CD4-positive, alpha-beta T cell (primary cell): ENCODE measurements around the gene APOBEC3F. TPM values are rescaled to one million over a fixed set of nuclear protein-coding genes. Genes with fewer than 3 reads are reported as not detected.

Experiments used
- ATAC-seq: fragments of 200-7000 bp; cut with Tn5 transposase; one replicate; pipeline ENCODE4 v1.10.0; 2022; ENCODE audit warnings: mild to moderate bottlenecking; ENCODE audit not compliant: poor library complexity
- CTCF ChIA-PET: fragments of 350-600 bp; sonication (Branson Sonifier 250); formaldehyde crosslinking; loops from one replicate; lab custom pipeline; 2021; ENCODE audit warnings: antibody characterized with exemption, inconsistent platforms; lab: Charles Lee
- POLR2A ChIA-PET: fragments of 350-600 bp; sonication (Branson Sonifier 250); formaldehyde crosslinking; loops from one replicate; lab custom pipeline; 2021; ENCODE audit warnings: antibody characterized with exemption, inconsistent platforms; lab: Charles Lee
- DNase-seq, 14 experiments: peaks; one replicate each; pipeline ENCODE4 v3.0.0-alpha.2; 2013 to 2020; ENCODE audit warnings: mixed read lengths in 2 of 14
- H3K27ac ChIP-seq, 2 donors: one replicate each; pipeline versions ENCODE4 v1.5.1 to v1.7.0; 2013; ENCODE audit warnings: low read length in 2 of 2, low read depth in 1 of 2, mild to moderate bottlenecking in 1 of 2
- H3K27me3 ChIP-seq, 2 experiments: 1 replicate in 1 of 2; 2 replicates in 1 of 2; pipeline versions ENCODE4 v1.6.1 to v1.7.0; 2013; ENCODE audit warnings: low read length in 2 of 2, control low read depth in 1 of 2, mild to moderate bottlenecking in 1 of 2, moderate library complexity in 1 of 2; ENCODE audit not compliant: insufficient read depth in 2 of 2, control insufficient read depth in 1 of 2
- H3K36me3 ChIP-seq: one replicate; pipeline ENCODE4 v1.6.1; 2013; ENCODE audit warnings: low read length, control low read depth; ENCODE audit not compliant: insufficient read depth
- H3K4me1 ChIP-seq: one replicate; pipeline ENCODE4 v1.6.1; 2013; ENCODE audit warnings: low read length, control low read depth; ENCODE audit not compliant: insufficient read depth
- H3K4me3 ChIP-seq: one replicate; pipeline ENCODE4 v1.5.1; 2013; ENCODE audit warnings: mild to moderate bottlenecking, low read length, moderate library complexity
- H3K9me3 ChIP-seq, 2 experiments: 1 replicate in 1 of 2; 2 replicates in 1 of 2; pipeline versions ENCODE4 v1.6.1 to v1.7.0; 2013; ENCODE audit warnings: low read length in 2 of 2, mild to moderate bottlenecking in 2 of 2, control low read depth in 1 of 2, moderate library complexity in 1 of 2; ENCODE audit not compliant: control insufficient read depth in 1 of 2, insufficient read depth in 1 of 2
- H3K27ac Mint-ChIP-seq: one replicate; pipeline ENCODE4 v1.8.0; 2020; ENCODE audit warnings: mixed read lengths
- H3K27me3 Mint-ChIP-seq: one replicate; pipeline ENCODE4 v1.8.0; 2021; ENCODE audit warnings: mixed read lengths
- H3K36me3 Mint-ChIP-seq: one replicate; pipeline ENCODE4 v1.8.0; 2021; ENCODE audit warnings: low read depth, mixed read lengths
- H3K4me1 Mint-ChIP-seq: one replicate; pipeline ENCODE4 v1.8.0; 2021; ENCODE audit warnings: low read depth, mixed read lengths
- H3K4me3 Mint-ChIP-seq: one replicate; pipeline ENCODE4 v1.8.0; 2020; ENCODE audit warnings: mild to moderate bottlenecking, mixed read lengths
- H3K9me3 Mint-ChIP-seq: one replicate; pipeline ENCODE4 v1.8.0; 2020; ENCODE audit warnings: mixed read lengths
- intact Hi-C, 2 experiments: fragments of 100-400 bp; cut with DNase I in 1 of 2; cut with micrococcal nuclease in 1 of 2; formaldehyde crosslinking; loops; one replicate each; pipeline versions ENCODE4 v1.15.1 to v1.9.0; 2023 to 2025; cut with DNase I, micrococcal nuclease
- total RNA-seq, 174 experiments: library from RNA in 2 of 174; stranded (reverse) in 2 of 174; gene quantifications; one replicate each; pipeline ENCODE4 v1.2.3 and lab custom pipeline; 2021 to 2026
- TF ChIP-seq, protein P1 (sequence below): fragments of 200-600 bp; IDR thresholded peaks from one replicate; pipeline ENCODE4 v1.8.0; 2022; ENCODE audit warnings: antibody characterized with exemption, mild to moderate bottlenecking

APOBEC3F gene
- total RNA-seq, 2 experiments from 2014 or later = 4.3 to 6.5 TPM

DNA sequence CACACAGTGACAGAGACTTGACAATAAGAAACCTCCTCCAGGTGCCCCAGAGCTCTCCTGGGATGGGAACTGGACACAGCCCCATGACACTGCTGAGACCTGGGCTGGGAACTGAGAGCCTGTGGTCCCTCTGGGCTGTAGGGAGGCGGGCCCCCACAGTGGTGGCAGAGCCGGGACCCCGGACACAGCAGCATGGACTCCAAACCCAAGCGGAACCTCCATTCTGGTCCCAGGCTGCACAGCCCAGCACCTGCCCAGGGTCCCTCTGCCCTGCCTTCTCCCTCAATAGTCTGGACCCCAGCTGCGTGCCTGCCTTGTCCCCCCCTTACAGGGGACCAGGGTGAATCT, 48.0 kb downstream of the APOBEC3F start:
- no peak overlapping the region for H3K4me3 Mint-ChIP-seq

GRCh38 chr22:39089928-39090327, 49.3 kb downstream of the APOBEC3F start:
- Histone ChIP-seq H3K4me1 (peaks cover 92% of the 10 kb centered on the region), H3K27ac (peak overlapping the region; percentile 85 to 95), H3K27me3 (no peaks in the 10 kb centered on the region), H3K9me3 (no peaks in the 10 kb centered on the region), H3K4me3 (peak overlapping the region; percentile 29), H3K36me3 (peaks cover 16% of the 10 kb centered on the region)
- H3K4me3 Mint-ChIP-seq = peak overlapping the region; percentile 39
- DNase-seq (peak in 1 of 14 experiments; percentile 2), ATAC-seq (no peak)
- no peaks in the 10 kb centered on the region for H3K27me3 Mint-ChIP-seq
- intact Hi-C loops = loop anchor here (1.0 to 5.0 kb wide), 2 partner anchors 26 to 48 kb away; partner anchors contain the start of gene APOBEC3F (in 1 of the 2)
- TF ChIP-seq, protein P1, sequence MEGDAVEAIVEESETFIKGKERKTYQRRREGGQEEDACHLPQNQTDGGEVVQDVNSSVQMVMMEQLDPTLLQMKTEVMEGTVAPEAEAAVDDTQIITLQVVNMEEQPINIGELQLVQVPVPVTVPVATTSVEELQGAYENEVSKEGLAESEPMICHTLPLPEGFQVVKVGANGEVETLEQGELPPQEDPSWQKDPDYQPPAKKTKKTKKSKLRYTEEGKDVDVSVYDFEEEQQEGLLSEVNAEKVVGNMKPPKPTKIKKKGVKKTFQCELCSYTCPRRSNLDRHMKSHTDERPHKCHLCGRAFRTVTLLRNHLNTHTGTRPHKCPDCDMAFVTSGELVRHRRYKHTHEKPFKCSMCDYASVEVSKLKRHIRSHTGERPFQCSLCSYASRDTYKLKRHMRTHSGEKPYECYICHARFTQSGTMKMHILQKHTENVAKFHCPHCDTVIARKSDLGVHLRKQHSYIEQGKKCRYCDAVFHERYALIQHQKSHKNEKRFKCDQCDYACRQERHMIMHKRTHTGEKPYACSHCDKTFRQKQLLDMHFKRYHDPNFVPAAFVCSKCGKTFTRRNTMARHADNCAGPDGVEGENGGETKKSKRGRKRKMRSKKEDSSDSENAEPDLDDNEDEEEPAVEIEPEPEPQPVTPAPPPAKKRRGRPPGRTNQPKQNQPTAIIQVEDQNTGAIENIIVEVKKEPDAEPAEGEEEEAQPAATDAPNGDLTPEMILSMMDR = no peak
- H3K27ac Mint-ChIP-seq = peak overlapping the region; percentile 99
- POLR2A ChIA-PET = interaction anchor here (1.0 to 2.7 kb wide), 3 partner anchors 13 to 218 kb away, joined by 3 to 19 read pairs (median 4); partner anchors contain the start of genes APOBEC3G and CBX6
- H3K4me1 Mint-ChIP-seq = peaks cover 74% of the 10 kb centered on the region
- CTCF ChIA-PET = interaction anchor here (1.0 kb wide), 1 partner anchor 32 kb away, joined by 3 read pairs; no protein-coding TSS in a partner anchor
- peaks cover 27% of the 10 kb centered on the region for H3K36me3 Mint-ChIP-seq
- no peaks in the 10 kb centered on the region for H3K9me3 Mint-ChIP-seq

More for the DNA sequence above, 48.0 kb downstream of the APOBEC3F start:
- ATAC-seq (no peak), DNase-seq (no peak)
- Histone ChIP-seq H3K9me3 (no peaks in the 10 kb centered on the region), H3K4me3 (no peak overlapping the region), H3K27ac (peak overlapping the region; percentile 7 to 30), H3K27me3 (no peaks in the 10 kb centered on the region), H3K36me3 (peaks cover 24% of the 10 kb centered on the region), H3K4me1 (peaks cover 88% of the 10 kb centered on the region)
- intact Hi-C loops = loop anchor here in 1 of 2 experiments (5.0 kb wide), 1 partner anchor 46 kb away; the partner anchor contains the start of gene APOBEC3F
- Mint-ChIP-seq H3K27ac (peak overlapping the region; percentile 99), H3K4me1 (peaks cover 65% of the 10 kb centered on the region), H3K27me3 (no peaks in the 10 kb centered on the region), H3K9me3 (no peaks in the 10 kb centered on the region), H3K36me3 (peaks cover 29% of the 10 kb centered on the region)
- ChIA-PET POLR2A (interaction anchor here (1.3 to 2.7 kb wide), 2 partner anchors 9 to 11 kb away, joined by 5 to 19 read pairs; partner anchors contain the start of gene APOBEC3G), CTCF (interaction anchor here (1.2 kb wide), 1 partner anchor 9 kb away, joined by 3 read pairs; no protein-coding TSS in a partner anchor)
- TF ChIP-seq, protein P1 = no peak

- H3K4me1 ChIP-seq = peaks cover 94% of the 10 kb centered on the region
- peak overlapping the region; percentile 39 for H3K4me3 Mint-ChIP-seq
- no peaks in the 10 kb centered on the region for H3K9me3 ChIP-seq
- no peaks in the 10 kb centered on the region for H3K27me3 ChIP-seq
- CTCF ChIA-PET = interaction anchor here (1.0 to 1.4 kb wide), 2 partner anchors 27 to 31 kb away, joined by 3 to 7 read pairs; no protein-coding TSS in a partner anchor
- POLR2A ChIA-PET = interaction anchor here (0.6 to 2.7 kb wide), 4 partner anchors 13 to 1473 kb away, joined by 3 to 19 read pairs (median 4); partner anchors contain the start of genes APOBEC3G and CBX6
- intact Hi-C loops = loop anchor here in 1 of 2 experiments (1.0 kb wide), 1 partner anchor 26 kb away; no protein-coding TSS in a partner anchor
- TF ChIP-seq, protein P1 = no peak
- H3K27ac Mint-ChIP-seq = peak overlapping the region; percentile 99
- peaks cover 12% of the 10 kb centered on the region for H3K36me3 ChIP-seq
- H3K27ac ChIP-seq = peak overlapping the region; percentile 85 to 95
- no peaks in the 10 kb centered on the region for H3K9me3 Mint-ChIP-seq
- H3K36me3 Mint-ChIP-seq = peaks cover 23% of the 10 kb centered on the region
- H3K4me1 Mint-ChIP-seq = peaks cover 80% of the 10 kb centered on the region
- DNase-seq (peak; percentile 72 to 95 (median 84)), ATAC-seq (peak; percentile 79)
- peak overlapping the region; percentile 29 for H3K4me3 ChIP-seq
- no peaks in the 10 kb centered on the region for H3K27me3 Mint-ChIP-seq
Observed at GRCh38 chr22:39090426-39091064, 49.9 kb downstream of the APOBEC3F start.
